Pancreas (tissue), 10 donors: ENCODE data around the gene PINK1. TPM values are rescaled to one million over a fixed set of nuclear protein-coding genes. Genes with fewer than 3 reads are reported as not detected.

Experiments used
- ATAC-seq, 4 donors: fragments of 200-7000 bp; cut with Tn5 transposase; one replicate each; pipeline versions ENCODE4 v1.8.0 to v1.9.1; 2020; ENCODE audit warnings: mild to moderate bottlenecking in 4 of 4, moderate library complexity in 4 of 4
- DNase-seq, 6 donors: peaks; one replicate each; pipeline ENCODE4 v3.0.0-alpha.2; 2020
- FAIRE-seq: peaks from 2 replicates; lab custom pipeline; 2012; peaks lifted over from hg19 to GRCh38; lab: Jason Lieb, UNC
- H3K27ac ChIP-seq, 4 donors: fragments of 200-600 bp; sonication (generic); 1 replicate in 3 of 4; 2 replicates in 1 of 4; pipeline versions ENCODE4 v1.5.0 to v1.8.0; 2020
- H3K27me3 ChIP-seq, 4 donors: fragments of 200-600 bp; one replicate each; pipeline ENCODE4 v1.8.0; 2021
- H3K36me3 ChIP-seq, 3 donors: fragments of 200-600 bp; sonication (generic) in 1 of 3; one replicate each; pipeline versions ENCODE4 v1.5.0 to v1.8.0; 2020 to 2021
- H3K4me1 ChIP-seq, 3 donors: fragments of 200-600 bp; one replicate each; pipeline ENCODE4 v1.8.0; 2021
- H3K4me3 ChIP-seq, 4 donors: fragments of 200-600 bp; sonication (generic) in 2 of 4; one replicate each; pipeline versions ENCODE4 v1.5.0 to v1.8.0; 2020 to 2021
- H3K9me3 ChIP-seq, 4 donors: fragments of 200-600 bp; one replicate each; pipeline ENCODE4 v1.8.0; 2021
- CTCF ChIP-seq, 4 donors: fragments of 200-600 bp; sonication (generic) in 3 of 4; IDR thresholded peaks; one replicate each; pipeline versions ENCODE4 v1.5.0 to v1.8.0; 2021; ENCODE audit warnings: antibody characterized with exemption in 4 of 4
- WGBS, 2 donors: extraction: QIAGEN DNeasy Blood & Tissue Kit; methylation state at CpG; one replicate each; pipeline ENCODE4 v1.1.7; 2013; 5-methylcytosine and 5-hydroxymethylcytosine counted together
- intact Hi-C, 3 donors: fragments of 100-400 bp; cut with DNase I; formaldehyde crosslinking; loops; one replicate each; pipeline versions ENCODE4 v1.11.1 to v1.14.2; 2022
- polyA plus RNA-seq, 2 donors: library from polyadenylated mRNA; stranded (reverse); fragments of 200-250 nt; gene quantifications; one replicate each; pipeline ENCODE4 v1.2.3, GENCODE V29; 2013
- total RNA-seq, 6 donors: library from RNA; stranded (reverse); fragmentation: NEBNext Ultra II Directional in 4 of 6; extraction: Animal tissue kit (Norgen Biotek cat#: 25700) in 4 of 6; gene quantifications; one replicate each; pipeline versions ENCODE4 v1.2.1 to v1.2.4, GENCODE V29; 2021 to 2023
- donor health status: healthy with polysubstance abuse.
- donor health status: DM: no; HTN: no; CAD: no; lungs with moderate emphysema.
- donor health status: DM: no; HTN: no; CAD: no.
- donor health status: control.
- donor health status: control.
- donor health status: Bipolar disorder and iron deficiency.
- donor health status: DM: yes; HTN: yes; CAD: no.
- donor health status: DM: no; HTN: no; CAD: no.
- donor health status: DM: no; HTN: no; CAD: no.
- donor health status: DM: yes; HTN: yes; CAD: no.

The PINK1 gene
- total and polyA plus RNA-seq, 8 donors: 15.6 to 38.0 (median 29.0) TPM

- DNase-seq: no peak
- peaks cover 0 to 7% (median 0%) of the 10 kb centered on the region in 3 donors for H3K4me1 ChIP-seq
- H3K27me3 ChIP-seq: no peaks in the 10 kb centered on the region
- ATAC-seq: peak; percentile 1 to 14 (median 6)
- no peaks in the 10 kb centered on the region for H3K9me3 ChIP-seq
- intact Hi-C loops: loop anchor here in 1 of 3 donors (10.0 kb wide), 1 partner anchor 109 kb away; no protein-coding TSS in a partner anchor
- FAIRE-seq: no peak
- H3K4me3 ChIP-seq: peak overlapping the region; percentile 71 to 98 (median 94)
- no peak for TF ChIP-seq CTCF (IDR thresholded peaks at IDR 0.05)
- peaks cover 0 to 20% (median 10%) of the 10 kb centered on the region in 3 donors for H3K36me3 ChIP-seq
- peak overlapping the region; percentile 73 to 90 (median 82) for H3K27ac ChIP-seq
- 0 to 1% methylated on average over 11 of the region's 11 CpGs for WGBS, 2 donors
These were observed 871 bp downstream of the PINK1 start for GRCh38 chr1:20634065-20634593.

- intact Hi-C loops: loop anchor here in 2 of 3 donors (5.0 to 10.0 kb wide), 2 partner anchors 107 to 110 kb away; no protein-coding TSS in a partner anchor
- H3K27me3 ChIP-seq: no peaks in the 10 kb centered on the region
- FAIRE-seq: no peak
- DNase-seq: peak; percentile 53 to 81 (median 66)
- peaks cover 0 to 7% (median 0%) of the 10 kb centered on the region in 3 donors for H3K4me1 ChIP-seq
- TF ChIP-seq CTCF (IDR thresholded peaks at IDR 0.05): no peak
- peak overlapping the region in 2 of 4 donors; percentile 82 to 90 for H3K27ac ChIP-seq
- H3K4me3 ChIP-seq: peak overlapping the region; percentile 71 to 98 (median 94)
- H3K36me3 ChIP-seq: peaks cover 0 to 24% (median 10%) of the 10 kb centered on the region in 3 donors
- WGBS, 2 donors: 0 to 3% methylated on average over 4 of the region's 4 CpGs
- no peaks in the 10 kb centered on the region for H3K9me3 ChIP-seq
- ATAC-seq: peak; percentile 64 to 69 (median 68)
These were observed 1.4 kb downstream of the PINK1 start for GRCh38 chr1:20634594-20635084.

- Histone ChIP-seq H3K9me3 (no peaks in the 10 kb centered on the region), H3K36me3 (peaks cover 0 to 26% (median 10%) of the 10 kb centered on the region in 3 donors), H3K4me1 (peaks cover 0 to 7% (median 0%) of the 10 kb centered on the region in 3 donors), H3K27ac (no peak overlapping the region), H3K27me3 (no peaks in the 10 kb centered on the region), H3K4me3 (no peak overlapping the region)
- DNase-seq: no peak
- no peak for TF ChIP-seq CTCF (IDR thresholded peaks at IDR 0.05)
- no peak for FAIRE-seq
- WGBS, 2 donors: 85 to 93% methylated on average over 8 of the region's 8 CpGs
- intact Hi-C loops: loop anchor here in 2 of 3 donors (5.0 to 10.0 kb wide), 2 partner anchors 110 to 112 kb away; no protein-coding TSS in a partner anchor
- ATAC-seq: no peak
These were observed 3.6 kb downstream of the PINK1 start for GRCh38 chr1:20636785-20637347.

GRCh38 chr1:20640183-20640597 lies 6.9 kb downstream of the PINK1 start:
- peak; percentile 47 to 75 (median 65) for TF ChIP-seq CTCF (IDR thresholded peaks at IDR 0.05)

More at GRCh38 chr1:20640183-20640597, 6.9 kb downstream of the PINK1 start:
- peak in 1 of 6 donors; percentile 51 for DNase-seq
- intact Hi-C loops: no loop called here
- WGBS, 2 donors: 33 to 41% methylated on average over 6 of the region's 6 CpGs
- Histone ChIP-seq H3K27me3 (no peaks in the 10 kb centered on the region), H3K4me1 (no peaks in the 10 kb centered on the region), H3K36me3 (peaks cover 0 to 48% (median 10%) of the 10 kb centered on the region in 3 donors), H3K9me3 (no peaks in the 10 kb centered on the region), H3K27ac (no peak overlapping the region), H3K4me3 (no peak overlapping the region)
- ATAC-seq: peak; percentile 49 to 84 (median 70)
- no peak for FAIRE-seq
